SH-SY5Y (cell line): Measurements from ENCODE around the gene TBC1D3I.
"Not testable (repeated sequence)": the region's sequence is repeated elsewhere in the genome, so short reads cannot be mapped to it uniquely, and the experiment has no call there.

Experiments used
- GATA2 ChIP-seq: IDR thresholded peaks from 2 replicates; pipeline ENCODE4 v1.6.1; 2011; ENCODE audit warnings: mild to moderate bottlenecking, low read depth, low read length
- GATA3 ChIP-seq: IDR thresholded peaks from 2 replicates; pipeline ENCODE4 v1.6.1; 2011; ENCODE audit warnings: low read depth, mild to moderate bottlenecking, low read length, moderate library complexity

The TBC1D3I gene

GRCh38 chr17:36264470-36264869 lies at the start of gene TBC1D3I:
Gene TBC1D3I (minus strand): TSS chr17:36264570. CDS start chr17:36262985, 1,585 bp downstream.
- not testable (repeated sequence) for TF ChIP-seq GATA3, GATA2

- TF ChIP-seq GATA3: no peak
- no peak for TF ChIP-seq GATA2
These were observed 49.5 kb downstream of the TBC1D3I start for GRCh38 chr17:36214918-36215317.

GRCh38 chr17:36213695-36214094 lies 50.7 kb downstream of the TBC1D3I start:
- no peak for TF ChIP-seq GATA3
- TF ChIP-seq GATA2: no peak

GRCh38 chr17:36212966-36213365 lies 51.4 kb downstream of the TBC1D3I start:
- TF ChIP-seq GATA2 (no peak), GATA3 (no peak)

- no peak for TF ChIP-seq GATA2
- no peak for TF ChIP-seq GATA3
These were observed 52.1 kb downstream of the TBC1D3I start for GRCh38 chr17:36212272-36212605.

GRCh38 chr17:36210439-36211211 lies 53.7 kb downstream of the TBC1D3I start, which contains the start of gene CCL4L2:
Gene CCL4L2 (plus strand): TSS chr17:36211063.
- not testable (repeated sequence) for TF ChIP-seq GATA3, GATA2

- no peak for TF ChIP-seq GATA3
- TF ChIP-seq GATA2: no peak
These were observed 54.8 kb downstream of the TBC1D3I start for GRCh38 chr17:36209575-36209974.

- TF ChIP-seq GATA3 (no peak), GATA2 (no peak)
These were observed 58.5 kb downstream of the TBC1D3I start for GRCh38 chr17:36205637-36206485.

- no peak for TF ChIP-seq GATA3
- TF ChIP-seq GATA2: no peak
These were observed 59.5 kb downstream of the TBC1D3I start for GRCh38 chr17:36204724-36205500.
